Measurements from ENCODE around the gene ZBTB5.
"Not testable (repeated sequence)": the region's sequence is repeated elsewhere in the genome, so short reads cannot be mapped to it uniquely, and the experiment has no call there.

ZBTB5 gene

DNA sequence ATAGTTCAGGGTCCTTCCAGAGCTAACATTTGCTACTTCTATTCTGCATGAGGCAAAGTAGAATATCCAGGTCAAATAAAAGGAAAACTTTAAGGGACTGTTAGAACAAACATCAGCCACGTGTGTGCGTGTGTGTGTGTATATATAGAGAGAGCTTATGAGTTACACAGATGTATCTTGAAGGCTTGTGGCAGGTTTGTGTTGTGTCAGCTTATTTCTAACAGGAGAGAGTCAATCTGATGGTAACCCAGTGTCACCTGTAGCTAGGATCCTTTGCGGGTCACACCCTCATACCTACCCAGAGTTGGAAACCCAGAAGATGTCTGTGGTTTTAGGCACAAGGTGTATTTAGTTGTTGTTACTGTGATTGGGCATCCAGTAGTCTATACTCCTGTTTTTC lies 33.2 kb upstream of the ZBTB5 start:
- H3K27me3 Mint-ChIP-seq = no peaks in the 10 kb centered on the region
- H3K9me3 Mint-ChIP-seq = no peaks in the 10 kb centered on the region
- H3K4me1 Mint-ChIP-seq (ENCODE audit: low read depth) = peaks cover 24% of the 10 kb centered on the region
- no peak overlapping the region for H3K4me3 Mint-ChIP-seq
- H3K27ac Mint-ChIP-seq = no peak overlapping the region
- DNase-seq = no peak
- peaks cover 95% of the 10 kb centered on the region for H3K36me3 Mint-ChIP-seq (ENCODE audit: low read depth)

- no peaks in the 10 kb centered on the region for H3K9me3 Mint-ChIP-seq
- DNase-seq = no peak
- H3K27me3 Mint-ChIP-seq = no peaks in the 10 kb centered on the region
- no peak overlapping the region for H3K4me3 Mint-ChIP-seq
- no peak overlapping the region for H3K27ac Mint-ChIP-seq
- H3K36me3 Mint-ChIP-seq (ENCODE audit: low read depth) = peaks cover 95% of the 10 kb centered on the region
- peaks cover 12% of the 10 kb centered on the region for H3K4me1 Mint-ChIP-seq (ENCODE audit: low read depth)
Observed at GRCh38 chr9:37497320-37497719, 32.1 kb upstream of the ZBTB5 start.

- Mint-ChIP-seq H3K9me3 (no peaks in the 10 kb centered on the region), H3K4me1 (ENCODE audit: low read depth) (peaks cover 7% of the 10 kb centered on the region), H3K4me3 (no peak overlapping the region), H3K36me3 (ENCODE audit: low read depth) (peaks cover 95% of the 10 kb centered on the region), H3K27ac (peak overlapping the region; percentile 14), H3K27me3 (no peaks in the 10 kb centered on the region)
- no peak for DNase-seq
Observed at GRCh38 chr9:37496020-37496419, 30.8 kb upstream of the ZBTB5 start.

GRCh38 chr9:37495571-37495970 lies 30.3 kb upstream of the ZBTB5 start:
- H3K27ac Mint-ChIP-seq = peak overlapping the region; percentile 14
- H3K4me3 Mint-ChIP-seq = no peak overlapping the region
- H3K4me1 Mint-ChIP-seq (ENCODE audit: low read depth) = peaks cover 12% of the 10 kb centered on the region
- H3K27me3 Mint-ChIP-seq = no peaks in the 10 kb centered on the region
- DNase-seq = no peak
- H3K36me3 Mint-ChIP-seq (ENCODE audit: low read depth) = peaks cover 95% of the 10 kb centered on the region
- H3K9me3 Mint-ChIP-seq = no peaks in the 10 kb centered on the region

DNA sequence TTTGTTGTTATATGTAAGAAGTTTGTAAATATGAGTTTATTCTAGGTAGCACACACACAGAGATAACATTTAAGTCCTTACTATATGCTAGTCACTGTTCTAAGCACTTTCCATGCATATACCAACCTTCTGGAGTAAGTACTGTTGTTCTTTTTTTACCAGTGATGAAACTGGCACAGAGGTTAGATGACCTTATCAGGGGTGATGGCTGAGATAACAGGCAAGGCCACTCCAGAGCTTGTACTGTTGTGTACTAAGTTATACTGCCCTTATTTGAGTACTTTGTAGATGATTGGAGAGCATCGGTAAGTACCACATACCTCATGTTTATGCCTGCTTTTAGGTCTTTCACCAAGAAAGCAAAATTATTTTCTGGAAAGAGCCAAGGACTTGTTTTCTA lies 26.7 kb upstream of the ZBTB5 start:
- no peak for DNase-seq
- H3K27ac Mint-ChIP-seq = peak overlapping the region; percentile 40
- no peak overlapping the region for H3K4me3 Mint-ChIP-seq
- no peaks in the 10 kb centered on the region for H3K9me3 Mint-ChIP-seq
- peaks cover 95% of the 10 kb centered on the region for H3K36me3 Mint-ChIP-seq (ENCODE audit: low read depth)
- peaks cover 40% of the 10 kb centered on the region for H3K4me1 Mint-ChIP-seq (ENCODE audit: low read depth)
- H3K27me3 Mint-ChIP-seq = no peaks in the 10 kb centered on the region

DNA sequence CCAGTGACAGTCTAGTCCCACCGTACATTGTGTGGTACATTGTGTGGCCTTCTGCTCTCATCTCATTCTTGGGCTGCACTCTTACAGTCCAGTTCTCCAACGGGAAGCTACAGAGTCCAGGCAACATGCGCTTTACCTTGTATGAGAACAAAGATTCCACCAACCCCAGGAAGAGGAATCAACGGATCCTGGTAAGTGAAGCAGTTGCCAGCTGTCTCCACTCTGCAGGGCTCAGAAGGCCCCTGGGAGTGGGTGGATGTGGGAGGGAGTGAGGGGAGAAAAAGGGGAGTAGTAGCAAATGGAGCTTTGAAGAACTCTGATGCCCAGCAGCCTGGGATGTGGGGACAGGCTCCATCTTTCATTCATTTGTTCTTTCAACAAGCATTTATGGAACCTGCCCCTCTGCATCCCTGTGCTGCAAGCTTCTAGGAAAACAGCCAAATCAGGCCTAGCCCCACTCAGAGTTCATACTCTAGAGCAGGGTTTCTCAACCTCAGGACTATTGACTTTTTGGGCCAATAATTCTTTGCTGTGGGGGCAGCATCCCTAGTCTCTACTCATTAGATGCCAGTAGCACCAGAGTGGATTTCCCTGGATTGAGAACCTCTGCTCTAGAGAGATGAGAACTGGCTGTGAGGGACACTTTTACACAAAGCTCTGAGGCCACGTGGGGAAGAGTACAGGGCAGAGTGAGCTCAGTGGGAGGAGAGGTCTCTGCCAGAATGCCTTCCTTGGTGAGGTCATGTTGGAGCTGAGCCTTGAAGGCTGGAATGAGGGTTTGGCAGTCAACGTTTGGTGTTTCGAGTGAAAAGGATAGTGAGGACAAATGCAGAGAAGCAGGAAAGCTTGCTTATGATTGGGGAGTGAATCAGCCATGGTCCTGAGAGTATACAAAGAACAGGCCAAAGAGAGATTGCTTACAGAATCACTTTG lies 21.6 kb upstream of the ZBTB5 start:
- Mint-ChIP-seq H3K27ac (peak overlapping the region; percentile 94), H3K36me3 (ENCODE audit: low read depth) (peaks cover 59% of the 10 kb centered on the region), H3K9me3 (no peaks in the 10 kb centered on the region)

GRCh38 chr9:37486256-37486615 lies 21.0 kb upstream of the ZBTB5 start:
- no peaks in the 10 kb centered on the region for H3K9me3 Mint-ChIP-seq
- H3K27ac Mint-ChIP-seq = peak overlapping the region; percentile 94
- peak overlapping the region; percentile 91 for H3K4me3 Mint-ChIP-seq
- peaks cover 48% of the 10 kb centered on the region for H3K4me1 Mint-ChIP-seq (ENCODE audit: low read depth)
- DNase-seq = no peak
- peaks cover 8% of the 10 kb centered on the region for H3K27me3 Mint-ChIP-seq
- peaks cover 53% of the 10 kb centered on the region for H3K36me3 Mint-ChIP-seq (ENCODE audit: low read depth)

More for the DNA sequence above, 21.6 kb upstream of the ZBTB5 start:
- DNase-seq = no peak
- Mint-ChIP-seq H3K4me3 (peak overlapping the region; percentile 91), H3K27me3 (peaks cover 2% of the 10 kb centered on the region), H3K4me1 (ENCODE audit: low read depth) (peaks cover 49% of the 10 kb centered on the region)

- no peaks in the 10 kb centered on the region for H3K9me3 Mint-ChIP-seq
- peaks cover 42% of the 10 kb centered on the region for H3K4me1 Mint-ChIP-seq (ENCODE audit: low read depth)
- peak within 1 kb of the TSS; percentile 91 for H3K4me3 Mint-ChIP-seq
- DNase-seq = peak; percentile 99
- peaks cover 9% of the 10 kb centered on the region for H3K27me3 Mint-ChIP-seq
- H3K36me3 Mint-ChIP-seq (ENCODE audit: low read depth) = peaks cover 47% of the 10 kb centered on the region
- H3K27ac Mint-ChIP-seq = peak within 1 kb of the TSS; percentile 94
Observed at GRCh38 chr9:37485389-37486255, 20.4 kb upstream of the ZBTB5 start, which contains the start of gene POLR1E. Gene POLR1E (plus strand): TSS chr9:37485948. CDS start chr9:37486048, 100 bp downstream.

- Mint-ChIP-seq H3K27ac (no peak overlapping the region), H3K27me3 (peaks cover 30% of the 10 kb centered on the region), H3K4me1 (ENCODE audit: low read depth) (peaks cover 10% of the 10 kb centered on the region)
Observed at GRCh38 chr9:37480759-37481158, 15.5 kb upstream of the ZBTB5 start.

DNA sequence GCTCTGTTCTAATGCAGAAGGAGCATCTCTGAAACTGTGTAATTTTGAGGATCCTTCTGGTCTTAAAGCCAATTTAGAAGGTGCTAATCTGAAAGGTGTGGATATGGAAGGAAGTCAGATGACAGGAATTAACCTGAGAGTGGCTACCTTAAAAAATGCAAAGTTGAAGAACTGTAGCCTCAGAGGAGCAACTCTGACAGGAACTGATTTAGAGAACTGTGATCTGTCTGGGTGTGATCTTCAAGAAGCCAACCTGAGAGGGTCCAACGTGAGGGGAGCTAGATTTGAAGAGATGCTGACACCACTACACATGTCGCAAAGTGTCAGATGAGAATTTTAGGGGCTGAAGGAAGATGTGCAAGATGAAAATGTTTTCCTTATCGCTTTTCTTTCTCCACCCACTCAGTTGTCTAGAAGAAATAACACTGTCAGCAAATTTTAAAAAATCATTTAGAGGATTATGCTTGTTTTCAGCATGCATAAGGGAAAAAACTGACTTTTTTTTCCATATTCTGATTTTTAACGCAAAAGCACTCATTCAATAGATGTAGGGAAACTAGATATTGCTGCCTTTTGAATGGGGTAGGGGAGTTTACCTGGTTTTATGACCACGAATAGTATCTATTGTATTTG lies 12.9 kb upstream of the ZBTB5 start:
- DNase-seq; H3K9me3 Mint-ChIP-seq; H3K36me3 Mint-ChIP-seq (ENCODE audit: low read depth); H3K4me3 Mint-ChIP-seq; H3K27ac Mint-ChIP-seq; H3K4me1 Mint-ChIP-seq (ENCODE audit: low read depth): not testable (repeated sequence)
- peaks cover 32% of the 10 kb centered on the region for H3K27me3 Mint-ChIP-seq

More at GRCh38 chr9:37480759-37481158, 15.5 kb upstream of the ZBTB5 start:
- DNase-seq = no peak
- H3K36me3 Mint-ChIP-seq (ENCODE audit: low read depth) = no peaks in the 10 kb centered on the region
- no peaks in the 10 kb centered on the region for H3K9me3 Mint-ChIP-seq
- H3K4me3 Mint-ChIP-seq = no peak overlapping the region

- H3K27me3 Mint-ChIP-seq = peaks cover 32% of the 10 kb centered on the region
- not testable (repeated sequence) for H3K27ac Mint-ChIP-seq; H3K9me3 Mint-ChIP-seq; H3K4me1 Mint-ChIP-seq (ENCODE audit: low read depth); H3K4me3 Mint-ChIP-seq; DNase-seq; H3K36me3 Mint-ChIP-seq (ENCODE audit: low read depth)
Observed at GRCh38 chr9:37477443-37477842, 12.2 kb upstream of the ZBTB5 start.

GRCh38 chr9:37476930-37477329 lies 11.7 kb upstream of the ZBTB5 start:
- Mint-ChIP-seq H3K27ac (no peak overlapping the region), H3K27me3 (peaks cover 30% of the 10 kb centered on the region), H3K9me3 (peaks cover 5% of the 10 kb centered on the region), H3K4me1 (ENCODE audit: low read depth) (peaks cover 9% of the 10 kb centered on the region), H3K36me3 (ENCODE audit: low read depth) (no peaks in the 10 kb centered on the region), H3K4me3 (no peak overlapping the region)
- DNase-seq = no peak

DNA sequence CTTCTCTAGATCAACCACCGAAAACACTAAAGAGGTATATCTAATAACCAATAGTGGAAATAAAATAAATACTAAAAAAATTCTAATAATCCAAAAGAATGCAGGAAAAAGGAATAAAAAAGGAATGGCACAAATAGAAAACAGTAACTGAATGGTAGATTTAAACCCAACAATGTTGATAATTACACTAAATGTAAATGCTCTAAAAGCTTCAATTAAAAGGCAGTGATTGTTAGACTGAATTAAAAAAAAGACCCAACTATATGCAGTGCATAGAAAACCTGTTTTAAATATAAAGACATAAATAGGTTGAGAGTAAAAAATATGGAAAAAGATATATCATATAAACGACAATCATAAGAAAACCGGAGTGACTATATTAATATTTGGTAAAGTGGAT lies 9.2 kb upstream of the ZBTB5 start:
- no peak overlapping the region for H3K4me3 Mint-ChIP-seq
- DNase-seq = no peak
- H3K27ac Mint-ChIP-seq = no peak overlapping the region
- peaks cover 17% of the 10 kb centered on the region for H3K27me3 Mint-ChIP-seq
- no peaks in the 10 kb centered on the region for H3K36me3 Mint-ChIP-seq (ENCODE audit: low read depth)
- H3K9me3 Mint-ChIP-seq = peaks cover 5% of the 10 kb centered on the region
- H3K4me1 Mint-ChIP-seq (ENCODE audit: low read depth) = peaks cover 13% of the 10 kb centered on the region

DNA sequence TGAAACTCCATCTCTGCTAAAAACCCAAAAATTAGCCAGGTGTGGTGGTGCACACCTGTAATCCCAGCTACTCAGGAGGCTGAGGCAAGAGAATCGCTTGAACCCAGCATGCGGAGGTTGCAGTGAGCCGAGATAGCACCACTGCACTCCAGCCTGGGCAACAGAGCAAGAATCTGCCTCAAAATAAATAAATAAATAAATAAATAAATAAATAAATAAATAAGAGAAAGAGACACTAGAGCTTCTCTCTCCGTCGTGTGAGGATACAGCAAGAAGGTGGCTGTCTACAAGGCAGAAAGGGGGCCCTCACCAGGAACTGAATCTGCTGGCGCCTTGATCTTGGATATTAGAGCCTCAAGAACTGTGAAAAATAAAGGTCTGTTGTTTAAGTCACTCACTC lies 8.7 kb upstream of the ZBTB5 start:
- not testable (repeated sequence) for H3K27ac Mint-ChIP-seq

More for the DNA sequence above, 8.7 kb upstream of the ZBTB5 start:
- not testable (repeated sequence) for H3K36me3 Mint-ChIP-seq (ENCODE audit: low read depth); DNase-seq; H3K4me3 Mint-ChIP-seq; H3K9me3 Mint-ChIP-seq
- Mint-ChIP-seq H3K27me3 (peaks cover 17% of the 10 kb centered on the region), H3K4me1 (ENCODE audit: low read depth) (peaks cover 13% of the 10 kb centered on the region)
